Measurements from ENCODE around the gene DNAJC5. TPM values are rescaled to one million over a fixed set of nuclear protein-coding genes. Genes with fewer than 3 reads are reported as not detected.

Gene DNAJC5
- total and polyA plus RNA-seq, 2 of the 8 experiments (the other 6 are each of a cell fraction or from before 2014, with no cell fraction given) = 19.2 to 31.2 TPM

- H3K23ac ChIP-seq (ENCODE audit: insufficient read length) = no peak overlapping the region
- H2AFZ ChIP-seq (ENCODE audit: low read length) = no peak overlapping the region
- H3K4me3 ChIP-seq (ENCODE audit: extremely low read depth in 1 of 4, insufficient read depth in 2 of 4, low read depth in 3 of 4, low read length in 4 of 4) = no peak overlapping the region
- H2AK5ac ChIP-seq (ENCODE audit: low read depth, low read length) = no peak overlapping the region
- no peak overlapping the region for H2BK120ac ChIP-seq (replicated peaks; ENCODE audit: low read depth, low read length)
- H3K9ac ChIP-seq (replicated peaks in 1 of 4; ENCODE audit: extremely low read depth in 1 of 4, low read depth in 3 of 4, low read length in 3 of 4) = no peak overlapping the region
- H2BK20ac ChIP-seq (ENCODE audit: low read length) = no peak overlapping the region
- H3K9me3 ChIP-seq (ENCODE audit: insufficient read depth in 2 of 2, low read depth in 1 of 2, low read length in 1 of 2) = no peaks in the 10 kb centered on the region
- H4K8ac ChIP-seq (ENCODE audit: extremely low read depth, insufficient read depth, low read length) = no peak overlapping the region
- peak overlapping the region; percentile 16; the same call in 1 of the 2 replicates for H2BK5ac ChIP-seq (ENCODE audit: low read depth, low read length)
- peaks cover 0 to 2% of the 10 kb centered on the region in 2 experiments; a peak in 1 of 4 replicates for H3K79me2 ChIP-seq (ENCODE audit: control insufficient read depth in 1 of 2, insufficient read depth in 2 of 2, low read length in 2 of 2)
- no peak overlapping the region for H3K4ac ChIP-seq (replicated peaks; ENCODE audit: insufficient read length, low read depth, low read length)
- H3K27ac ChIP-seq (ENCODE audit: low read depth, low read length) = no peak overlapping the region
- WGBS, 2 experiments (ENCODE audit: extremely low coverage in 1 of 2, insufficient coverage in 1 of 2, insufficient read length in 1 of 2, insufficient replicate concordance in 2 of 2, low coverage in 1 of 2, low lambda C conversion rate in 2 of 2, missing lambda C conversion rate in 1 of 2) = 92% methylated on average over 30 of the region's 37 CpGs; no CpG with 5 or more reads in 1 of the 2 experiments
- no peak overlapping the region for H2BK12ac ChIP-seq (ENCODE audit: low read depth, low read length)
- no peak overlapping the region for H3K14ac ChIP-seq (ENCODE audit: insufficient read length)
- no peak for FAIRE-seq
- ChIA-PET CTCF (ENCODE audit: partially characterized antibody) (interaction anchor here (0.8 to 7.7 kb wide), 7 partner anchors 8 to 106 kb away, joined by 3 to 58 read pairs (median 4); no protein-coding TSS in a partner anchor), POLR2A (ENCODE audit: partially characterized antibody) (interaction anchor here (1.0 kb wide), 1 partner anchor 53 kb away, joined by 3 read pairs; no protein-coding TSS in a partner anchor)
- H3K18ac ChIP-seq (ENCODE audit: extremely low read depth, low read length) = no peak overlapping the region
- no peak overlapping the region for H4K5ac ChIP-seq (ENCODE audit: insufficient read length, low read depth, low read length)
- H4K91ac ChIP-seq (replicated peaks; ENCODE audit: insufficient read length, low read length) = no peak overlapping the region
- H3K79me1 ChIP-seq (ENCODE audit: low read depth, low read length) = 0 out of 2 replicates have a peak, but pooled peaks cover 2% of the 10 kb centered on the region
- H3K23me2 ChIP-seq (ENCODE audit: low read depth, low read length) = no peaks in the 10 kb centered on the region
- no peaks in the 10 kb centered on the region for H3K4me1 ChIP-seq (replicated peaks in 1 of 4; ENCODE audit: control insufficient read depth in 3 of 4, insufficient read depth in 4 of 4, low read length in 3 of 4)
- peaks cover 6 to 16% of the 10 kb centered on the region in 2 experiments for H4K20me1 ChIP-seq (replicated peaks in 1 of 2; ENCODE audit: control insufficient read depth in 1 of 2, insufficient read depth in 2 of 2, low read length in 2 of 2)
- no peak for DNase-seq (ENCODE audit: low read depth in 1 of 2, low spot score in 2 of 2)
- H3K27me3 ChIP-seq (replicated peaks in 1 of 4; ENCODE audit: control insufficient read depth in 3 of 4, extremely low read depth in 1 of 4, insufficient read depth in 3 of 4, low read length in 3 of 4) = no peaks in the 10 kb centered on the region
- no peak overlapping the region for H2BK15ac ChIP-seq (ENCODE audit: low read length)
- no peak overlapping the region for H3K4me2 ChIP-seq (ENCODE audit: insufficient read depth in 1 of 2, low read depth in 2 of 2, low read length in 2 of 2)
- H3K36me3 ChIP-seq (ENCODE audit: control insufficient read depth in 2 of 4, insufficient read depth in 4 of 4, low read length in 3 of 4) = peaks cover 2 to 28% (median 18%) of the 10 kb centered on the region in 4 experiments; a peak in 6 of 8 replicates
- no peak overlapping the region for H3K56ac ChIP-seq (replicated peaks; ENCODE audit: insufficient read length, low read depth, low read length)
- TF ChIP-seq E2F6 (IDR thresholded peaks at IDR 0.05) (no peak), YY1 (IDR thresholded peaks at IDR 0.05; ENCODE audit: low read depth, low read length) (no peak), TAF7 (optimal IDR thresholded peaks at IDR 0.05; ENCODE audit: borderline replicate concordance, low read depth, low read length) (no peak), CREB1 (IDR thresholded peaks at IDR 0.05) (no peak), PHF8 (conservative IDR thresholded peaks at IDR 0.05; ENCODE audit: low read depth, low read length) (no peak), NANOG (IDR thresholded peaks at IDR 0.05; ENCODE audit: insufficient read depth, low read depth, low read length, poor library complexity, severe bottlenecking) (no peak), SAP30 (IDR thresholded peaks at IDR 0.05; ENCODE audit: insufficient read depth, insufficient replicate concordance, low read length) (no peak), ZNF274 (IDR thresholded peaks at IDR 0.05; ENCODE audit: borderline replicate concordance, extremely low read depth, low read length) (no peak), POLR2AphosphoS5 (IDR thresholded peaks at IDR 0.05; ENCODE audit: low read depth, low read length) (no peak), JUN (IDR thresholded peaks at IDR 0.05; ENCODE audit: low read depth, low read length) (no peak), KDM5A (IDR thresholded peaks at IDR 0.05; ENCODE audit: low read length) (no peak)
Measured at GRCh38 chr20:63930971-63931553, 36.1 kb downstream of the DNAJC5 start.

Measured in H1 (cell line).